IPS-18a (cell line): ENCODE measurements around the gene PDSS2.

ENCODE experiments used
- H3K27ac ChIP-seq: one replicate; pipeline ENCODE4 v1.5.1; 2013; ENCODE audit warnings: low read length
- H3K27me3 ChIP-seq: one replicate; pipeline ENCODE4 v1.6.1; 2013; ENCODE audit warnings: mild to moderate bottlenecking, low read length; ENCODE audit not compliant: control insufficient read depth, insufficient read depth
- H3K36me3 ChIP-seq: one replicate; pipeline ENCODE4 v1.6.1; 2013; ENCODE audit warnings: low read depth, low read length; ENCODE audit not compliant: control insufficient read depth
- H3K4me1 ChIP-seq: one replicate; pipeline ENCODE4 v1.6.1; 2013; ENCODE audit warnings: low read depth, low read length; ENCODE audit not compliant: control insufficient read depth
- H3K4me3 ChIP-seq: one replicate; pipeline ENCODE4 v1.5.1; 2013; ENCODE audit warnings: low read length
- H3K9ac ChIP-seq: one replicate; pipeline ENCODE4 v1.6.1; 2013; ENCODE audit warnings: mild to moderate bottlenecking, low read length, moderate library complexity
- H3K9me3 ChIP-seq: one replicate; pipeline ENCODE4 v1.6.1; 2013; ENCODE audit warnings: low read depth, low read length; ENCODE audit not compliant: control insufficient read depth

PDSS2 gene

GRCh38 chr6:107460083-107460631 lies 793 bp upstream of the PDSS2 start:
- Histone ChIP-seq H3K9ac (peak overlapping the region; percentile 62), H3K27me3 (no peaks in the 10 kb centered on the region), H3K9me3 (no peaks in the 10 kb centered on the region), H3K4me3 (peak overlapping the region; percentile 87), H3K36me3 (no peaks in the 10 kb centered on the region), H3K4me1 (peaks cover 4% of the 10 kb centered on the region), H3K27ac (no peak overlapping the region)

- Histone ChIP-seq H3K9ac (peak overlapping the region; percentile 71), H3K9me3 (no peaks in the 10 kb centered on the region), H3K27ac (peak overlapping the region; percentile 43)
These were observed 587 bp downstream of the PDSS2 start for GRCh38 chr6:107458672-107459282.

GRCh38 chr6:107448776-107449175 lies 10.6 kb downstream of the PDSS2 start:
- no peaks in the 10 kb centered on the region for H3K36me3 ChIP-seq
- H3K27ac ChIP-seq = no peak overlapping the region
- H3K4me1 ChIP-seq = no peaks in the 10 kb centered on the region
- no peak overlapping the region for H3K4me3 ChIP-seq
- H3K9ac ChIP-seq = no peak overlapping the region
- peaks cover 20% of the 10 kb centered on the region for H3K9me3 ChIP-seq
- no peaks in the 10 kb centered on the region for H3K27me3 ChIP-seq

More at GRCh38 chr6:107458672-107459282, 587 bp downstream of the PDSS2 start:
- Histone ChIP-seq H3K4me3 (peak overlapping the region; percentile 87), H3K36me3 (no peaks in the 10 kb centered on the region), H3K27me3 (no peaks in the 10 kb centered on the region), H3K4me1 (peaks cover 4% of the 10 kb centered on the region)

GRCh38 chr6:107447663-107448216 lies 11.6 kb downstream of the PDSS2 start:
- Histone ChIP-seq H3K9me3 (peaks cover 20% of the 10 kb centered on the region), H3K27me3 (no peaks in the 10 kb centered on the region), H3K4me1 (no peaks in the 10 kb centered on the region), H3K27ac (no peak overlapping the region), H3K9ac (no peak overlapping the region), H3K4me3 (no peak overlapping the region), H3K36me3 (no peaks in the 10 kb centered on the region)

- Histone ChIP-seq H3K4me1 (no peaks in the 10 kb centered on the region), H3K4me3 (no peak overlapping the region), H3K27me3 (no peaks in the 10 kb centered on the region), H3K27ac (no peak overlapping the region), H3K9me3 (peaks cover 14% of the 10 kb centered on the region), H3K9ac (no peak overlapping the region), H3K36me3 (no peaks in the 10 kb centered on the region)
These were observed 15.1 kb downstream of the PDSS2 start for GRCh38 chr6:107444277-107444676.

DNA sequence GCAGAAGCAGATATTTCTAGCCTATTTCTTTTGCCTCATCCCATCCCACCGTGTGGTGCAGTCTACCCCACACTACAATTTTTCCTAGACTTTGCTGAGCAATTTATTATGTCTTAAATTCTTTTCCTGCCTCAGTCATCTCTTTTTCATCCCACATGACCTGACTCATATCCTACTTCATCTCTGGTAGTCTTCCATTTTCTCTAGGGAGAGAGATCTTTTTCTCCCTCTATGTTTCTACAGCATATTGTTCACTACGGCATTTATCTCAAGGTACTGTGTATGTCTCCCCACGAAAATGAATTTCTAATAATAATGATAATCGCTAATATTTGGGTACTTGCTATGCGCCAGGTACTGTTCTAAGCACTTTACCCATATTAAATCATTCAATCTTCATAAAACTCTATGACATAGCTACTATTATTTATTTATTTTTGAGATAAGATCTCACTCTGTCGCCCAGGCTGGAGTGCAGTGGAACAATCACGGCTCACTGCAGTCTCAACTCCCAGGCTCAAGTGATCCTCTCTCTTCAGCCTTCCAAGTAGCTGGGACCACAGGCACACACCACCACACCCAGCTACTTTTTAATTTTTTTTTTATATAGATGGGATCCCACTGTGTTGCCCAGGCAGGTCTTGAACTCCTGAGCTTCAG lies 15.6 kb downstream of the PDSS2 start:
- no peak overlapping the region for H3K9ac ChIP-seq
- H3K4me1 ChIP-seq = no peaks in the 10 kb centered on the region
- peaks cover 12% of the 10 kb centered on the region for H3K9me3 ChIP-seq
- no peaks in the 10 kb centered on the region for H3K27me3 ChIP-seq
- H3K27ac ChIP-seq = no peak overlapping the region
- H3K4me3 ChIP-seq = no peak overlapping the region
- H3K36me3 ChIP-seq = no peaks in the 10 kb centered on the region

DNA sequence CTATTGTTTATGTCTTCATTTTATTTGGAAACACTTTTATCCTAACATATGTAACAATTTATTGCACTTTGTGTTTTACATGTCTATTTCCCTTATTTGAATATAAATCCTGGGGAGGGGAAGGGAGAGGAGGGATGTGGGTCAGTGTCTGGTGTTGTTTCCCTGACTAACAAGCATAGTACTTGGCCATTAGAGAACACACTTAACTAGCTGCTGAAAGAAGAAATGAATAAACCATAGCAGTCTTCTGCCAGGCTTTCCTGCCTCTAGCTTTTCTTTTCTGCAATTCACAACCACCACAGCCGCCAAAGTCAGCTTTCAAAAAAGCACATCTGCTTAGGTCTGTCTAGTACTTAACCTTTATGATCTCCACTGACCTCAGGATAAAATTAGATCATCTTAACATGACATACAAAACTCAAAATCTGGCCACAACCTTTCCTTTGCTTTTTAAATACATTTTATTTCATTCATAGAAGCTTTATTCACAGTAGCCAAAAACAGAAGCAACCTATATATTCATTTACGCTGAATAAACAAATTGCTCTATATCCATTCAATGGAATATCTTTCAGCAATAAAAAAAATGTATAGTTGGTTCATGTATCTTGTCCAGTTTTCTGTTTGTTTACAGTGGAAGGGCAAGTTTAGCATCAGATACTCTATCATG lies 16.3 kb downstream of the PDSS2 start:
- H3K27me3 ChIP-seq = no peaks in the 10 kb centered on the region
- H3K9ac ChIP-seq = no peak overlapping the region
- no peaks in the 10 kb centered on the region for H3K4me1 ChIP-seq
- peaks cover 9% of the 10 kb centered on the region for H3K9me3 ChIP-seq
- H3K36me3 ChIP-seq = no peaks in the 10 kb centered on the region
- no peak overlapping the region for H3K27ac ChIP-seq
- H3K4me3 ChIP-seq = no peak overlapping the region

DNA sequence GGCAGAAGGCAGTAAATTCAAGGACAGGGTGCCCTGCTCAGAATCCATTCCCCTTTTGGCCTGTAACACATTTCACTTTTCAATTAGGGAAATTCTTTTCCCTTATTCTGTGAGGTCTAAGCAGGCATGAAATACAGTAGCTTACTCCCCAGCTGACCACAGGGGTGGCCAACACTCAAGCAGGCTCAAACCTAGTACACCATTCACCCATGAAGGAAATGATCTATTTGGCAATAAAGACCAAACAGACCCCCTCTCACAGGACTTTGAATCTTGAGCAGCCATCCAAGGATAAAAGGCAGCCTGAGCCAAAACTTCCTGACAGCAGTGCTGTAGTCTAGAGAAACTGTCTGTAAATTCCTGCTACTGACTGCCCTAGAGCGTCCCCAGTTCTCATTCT lies 17.7 kb downstream of the PDSS2 start:
- no peak overlapping the region for H3K27ac ChIP-seq
- no peak overlapping the region for H3K4me3 ChIP-seq

GRCh38 chr6:107440936-107441335 lies 18.4 kb downstream of the PDSS2 start:
- no peaks in the 10 kb centered on the region for H3K27me3 ChIP-seq
- no peaks in the 10 kb centered on the region for H3K4me1 ChIP-seq
- no peak overlapping the region for H3K9ac ChIP-seq
- no peak overlapping the region for H3K4me3 ChIP-seq
- H3K36me3 ChIP-seq = no peaks in the 10 kb centered on the region
- no peaks in the 10 kb centered on the region for H3K9me3 ChIP-seq
- no peak overlapping the region for H3K27ac ChIP-seq

More for the DNA sequence above, 17.7 kb downstream of the PDSS2 start:
- Histone ChIP-seq H3K27me3 (no peaks in the 10 kb centered on the region), H3K9ac (no peak overlapping the region), H3K9me3 (no peaks in the 10 kb centered on the region), H3K36me3 (no peaks in the 10 kb centered on the region), H3K4me1 (no peaks in the 10 kb centered on the region)

DNA sequence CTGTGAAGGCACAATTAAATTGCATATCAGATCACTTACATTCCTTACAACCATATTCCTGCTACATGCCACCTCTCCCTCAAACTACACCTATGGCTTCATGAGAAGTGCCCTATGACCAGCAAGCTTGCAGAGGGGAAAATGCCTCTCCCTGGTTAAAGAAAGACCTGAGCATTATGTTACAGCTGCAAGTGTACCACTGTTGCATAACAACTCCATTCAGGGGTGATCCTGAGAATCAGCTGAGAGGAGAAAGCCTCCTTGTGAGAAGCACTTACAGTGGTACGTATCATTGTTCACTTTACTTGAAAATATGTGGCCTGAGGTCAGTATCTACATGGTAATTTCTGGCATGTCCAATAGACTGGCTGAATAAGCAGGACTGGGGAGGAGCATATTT lies 20.0 kb downstream of the PDSS2 start:
- Histone ChIP-seq H3K9ac (no peak overlapping the region), H3K36me3 (no peaks in the 10 kb centered on the region), H3K27me3 (no peaks in the 10 kb centered on the region), H3K4me3 (no peak overlapping the region), H3K4me1 (no peaks in the 10 kb centered on the region), H3K27ac (no peak overlapping the region), H3K9me3 (no peaks in the 10 kb centered on the region)

DNA sequence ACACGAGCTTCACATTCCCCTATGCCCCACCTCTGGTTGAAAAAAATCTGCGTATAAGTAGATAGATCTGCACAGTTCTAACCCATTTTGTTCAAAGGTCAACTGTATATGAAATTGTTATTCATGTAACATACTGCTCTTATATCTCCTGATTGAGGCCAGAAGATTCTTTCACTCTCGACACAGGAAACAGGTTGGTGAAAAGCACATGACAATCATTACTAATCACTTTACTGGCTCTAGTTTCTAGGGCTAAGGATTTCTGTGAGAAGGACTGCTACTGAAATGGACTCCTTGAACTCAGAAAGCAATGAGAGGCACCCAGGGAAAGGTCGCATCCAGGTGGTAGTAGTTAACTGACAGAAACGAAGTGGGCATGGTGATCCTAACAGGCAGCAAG lies 21.7 kb downstream of the PDSS2 start:
- no peak overlapping the region for H3K9ac ChIP-seq
- no peak overlapping the region for H3K27ac ChIP-seq
- H3K9me3 ChIP-seq = no peaks in the 10 kb centered on the region
- H3K36me3 ChIP-seq = no peaks in the 10 kb centered on the region
- H3K4me3 ChIP-seq = no peak overlapping the region
- H3K27me3 ChIP-seq = no peaks in the 10 kb centered on the region
- no peaks in the 10 kb centered on the region for H3K4me1 ChIP-seq
